K562 (cell line): ENCODE measurements around the gene NPB. TPM values are rescaled to one million over a fixed set of nuclear protein-coding genes. Genes with fewer than 3 reads are reported as not detected.

Source experiments
- ATF6 ChIP-seq: sonication (generic); formaldehyde crosslinking; IDR thresholded peaks from 2 replicates; pipeline ENCODE4 v1.4.0; 2020; ENCODE audit warnings: mild to moderate bottlenecking, missing genetic modification reagents
- BCL6 ChIP-seq: fragments of 250-450 bp; sonication (Bioruptor Pico); IDR thresholded peaks from 2 replicates; pipeline ENCODE4 v1.4.0; 2020
- CTCFL ChIP-seq: IDR thresholded peaks from 2 replicates; pipeline ENCODE4 v1.6.1; 2011; ENCODE audit warnings: borderline replicate concordance, low read depth, mild to moderate bottlenecking, moderate library complexity, low read length; ENCODE audit not compliant: insufficient read depth, poor library complexity, severe bottlenecking
- DEAF1 ChIP-seq: fragments of 450-650 bp; formaldehyde crosslinking; IDR thresholded peaks from 2 replicates; pipeline ENCODE4 v1.4.0; 2020; ENCODE audit warnings: mild to moderate bottlenecking, moderate library complexity
- EGR1 ChIP-seq: fragments of 450-650 bp; conservative IDR thresholded peaks from 2 replicates; pipeline ENCODE4 v1.6.1; 2017; ENCODE audit warnings: mild to moderate bottlenecking
- FOXP1 ChIP-seq: sonication (generic); formaldehyde crosslinking; IDR thresholded peaks from 2 replicates; pipeline ENCODE4 v1.8.0; 2022; ENCODE audit warnings: mild to moderate bottlenecking, missing genetic modification reagents
- HNRNPLL ChIP-seq: fragments of 200-400 bp; formaldehyde crosslinking; IDR thresholded peaks from 2 replicates; pipeline ENCODE4 v1.6.1; 2017; ENCODE audit warnings: low read length, low read depth, mild to moderate bottlenecking; ENCODE audit not compliant: poor library complexity, severe bottlenecking
- OTX1 ChIP-seq: fragments of 450-650 bp; formaldehyde crosslinking; IDR thresholded peaks from 2 replicates; pipeline ENCODE4 v1.4.0; 2022; ENCODE audit warnings: mild to moderate bottlenecking
- RFX1 ChIP-seq: fragments of 450-650 bp; IDR thresholded peaks from 2 replicates; pipeline ENCODE4 v1.6.1; 2016; ENCODE audit warnings: mild to moderate bottlenecking, moderate library complexity
- SNAPC5 ChIP-seq: fragments of 250-450 bp; sonication (Bioruptor Pico); IDR thresholded peaks from 2 replicates; pipeline ENCODE4 v1.8.0; 2021; ENCODE audit warnings: moderate library complexity, mild to moderate bottlenecking, inconsistent platforms
- STAT6 ChIP-seq: sonication (generic); formaldehyde crosslinking; IDR thresholded peaks from 2 replicates; pipeline ENCODE4 v1.8.1; 2023; ENCODE audit warnings: mild to moderate bottlenecking, missing genetic modification reagents
- U2AF2 ChIP-seq: fragments of 200-400 bp; formaldehyde crosslinking; optimal IDR thresholded peaks from 2 replicates; pipeline ENCODE3; 2017; ENCODE audit warnings: low read depth, mild to moderate bottlenecking, low read length
- ZBTB5 ChIP-seq: fragments of 450-650 bp; IDR thresholded peaks from 2 replicates; pipeline ENCODE4 v1.6.1; 2017; ENCODE audit warnings: antibody characterized with exemption
- ZNF324 ChIP-seq: fragments of 250-450 bp; sonication (Bioruptor Pico); IDR thresholded peaks from 2 replicates; pipeline ENCODE4 v1.4.0; 2020; ENCODE audit warnings: mild to moderate bottlenecking
- ZNF561 ChIP-seq: fragments of 450-650 bp; formaldehyde crosslinking; conservative IDR thresholded peaks from 2 replicates; pipeline ENCODE4 v1.4.0; 2020; ENCODE audit warnings: mild to moderate bottlenecking, moderate library complexity
- polyA plus RNA-seq, 8 experiments: library from polyadenylated mRNA; depleted of rRNA in 4 of 8; stranded (reverse) in 5 of 8; unstranded in 3 of 8; fragments of >200 nt; fragmentation: Nextera tagmentation in 2 of 8; fragmentation: Illumina TruSeq in 1 of 8; extraction: Ambion mirVana in 2 of 8; extraction: Trizol in 1 of 8; gene quantifications; 2 replicates each; pipeline versions ENCODE4 v1.2.1 to v1.2.3, GENCODE V29; 2011 to 2014; ENCODE audit warnings: inconsistent platforms in 1 of 8, missing spikeins in 1 of 8
- total RNA-seq, 7 experiments: library from RNA; depleted of rRNA in 6 of 7; stranded (reverse); fragments of >200 nt in 6 of 7; fragmentation: Illumina TruSeq in 2 of 7; extraction: Trizol in 2 of 7; gene quantifications; 2 replicates each; pipeline versions ENCODE4 v1.2.1 to v1.2.3, GENCODE V29; 2011 to 2021; ENCODE audit warnings: low replicate concordance in 1 of 7

Gene NPB
- total and polyA plus RNA-seq, 9 of the 15 experiments (the other 6 are each of a cell fraction or from before 2014, with no cell fraction given) = 0.03 to 0.61 (median 0.14) TPM; not detected in 2

GRCh38 chr17:81869221-81870130, 32.6 kb upstream of the NPB start (continued):
- TF ChIP-seq U2AF2 (no peak), OTX1 (CRISPR knock-in tag) (no peak), FOXP1 (CRISPR knock-in tag) (no peak), HNRNPLL (peak; percentile 21), ATF6 (CRISPR knock-in tag) (0 out of 2 replicates have a peak, but pooled peaks have one; percentile 56), SNAPC5 (CRISPR knock-in tag) (no peak), EGR1 (peak; percentile 50), RFX1 (no peak), STAT6 (CRISPR knock-in tag) (no peak), DEAF1 (0 out of 2 replicates have a peak, but pooled peaks have one; percentile 27), BCL6 (CRISPR knock-in tag) (no peak), CTCFL (peak; percentile 79), ZNF561 (CRISPR knock-in tag) (no peak), ZBTB5 (no peak), ZNF324 (no peak)
